Measurements from ENCODE around the gene ABI2. TPM values are rescaled to one million over a fixed set of nuclear protein-coding genes. Genes with fewer than 3 reads are reported as not detected.

ABI2 gene
- total RNA-seq, 1 experiment from 2014 or later = 72.2 TPM

DNA sequence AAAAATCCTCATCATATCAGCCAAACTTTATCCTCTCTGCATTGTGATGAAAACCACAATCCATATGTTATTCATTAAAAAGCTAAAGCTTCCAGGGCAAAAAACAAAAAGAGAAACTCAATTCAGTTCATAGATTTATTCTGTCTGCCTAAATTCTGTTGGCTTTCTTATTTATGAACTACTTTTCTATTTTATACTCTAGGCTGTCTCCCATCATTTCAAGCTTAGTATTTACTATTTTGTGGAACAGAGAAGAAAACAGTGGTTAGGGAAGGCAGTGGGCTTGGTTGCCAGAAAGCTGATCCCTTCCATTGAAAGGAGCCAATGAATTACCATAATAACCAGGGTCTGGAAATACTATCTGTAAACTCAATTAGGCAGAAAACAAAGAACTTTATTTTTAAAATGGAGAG lies 135.1 kb downstream of the ABI2 start:
- Histone ChIP-seq H3K4me1 (ENCODE audit: control insufficient read depth, insufficient read depth, low read length) (no peaks in the 10 kb centered on the region), H3K27ac (ENCODE audit: low read length) (no peak overlapping the region), H3K36me3 (ENCODE audit: control insufficient read depth, insufficient read depth, low read length) (peaks cover 3% of the 10 kb centered on the region; the same call in 1 of the 2 replicates), H3K4me3 (ENCODE audit: low read depth in 2 of 2, low read length in 2 of 2) (no peak overlapping the region), H3K9me3 (ENCODE audit: control insufficient read depth, insufficient read depth, low read depth, low read length) (no peaks in the 10 kb centered on the region), H3K27me3 (ENCODE audit: control insufficient read depth, insufficient read depth, low read length) (no peaks in the 10 kb centered on the region)
- DNase-seq (ENCODE audit: low read depth, low spot score) (no peak), ATAC-seq (no peak)
- intact Hi-C loops (cut with micrococcal nuclease; ENCODE audit: unreplicated experiment) (no loop called here), in situ Hi-C loops (cut with HindIII; ENCODE audit: low pct_unique_long_range_greater_than_20kb, low sequenced_read_pairs) (no loop called here)
- no TSS peak for BruUV-seq (replicated peaks)
- ChIA-PET CTCF (interaction anchor here (0.7 to 0.9 kb wide), 2 partner anchors 89 to 352 kb away, joined by 3 to 6 read pairs; no protein-coding TSS in a partner anchor), POLR2A (no interaction called here)
- TF ChIP-seq, protein P1, sequence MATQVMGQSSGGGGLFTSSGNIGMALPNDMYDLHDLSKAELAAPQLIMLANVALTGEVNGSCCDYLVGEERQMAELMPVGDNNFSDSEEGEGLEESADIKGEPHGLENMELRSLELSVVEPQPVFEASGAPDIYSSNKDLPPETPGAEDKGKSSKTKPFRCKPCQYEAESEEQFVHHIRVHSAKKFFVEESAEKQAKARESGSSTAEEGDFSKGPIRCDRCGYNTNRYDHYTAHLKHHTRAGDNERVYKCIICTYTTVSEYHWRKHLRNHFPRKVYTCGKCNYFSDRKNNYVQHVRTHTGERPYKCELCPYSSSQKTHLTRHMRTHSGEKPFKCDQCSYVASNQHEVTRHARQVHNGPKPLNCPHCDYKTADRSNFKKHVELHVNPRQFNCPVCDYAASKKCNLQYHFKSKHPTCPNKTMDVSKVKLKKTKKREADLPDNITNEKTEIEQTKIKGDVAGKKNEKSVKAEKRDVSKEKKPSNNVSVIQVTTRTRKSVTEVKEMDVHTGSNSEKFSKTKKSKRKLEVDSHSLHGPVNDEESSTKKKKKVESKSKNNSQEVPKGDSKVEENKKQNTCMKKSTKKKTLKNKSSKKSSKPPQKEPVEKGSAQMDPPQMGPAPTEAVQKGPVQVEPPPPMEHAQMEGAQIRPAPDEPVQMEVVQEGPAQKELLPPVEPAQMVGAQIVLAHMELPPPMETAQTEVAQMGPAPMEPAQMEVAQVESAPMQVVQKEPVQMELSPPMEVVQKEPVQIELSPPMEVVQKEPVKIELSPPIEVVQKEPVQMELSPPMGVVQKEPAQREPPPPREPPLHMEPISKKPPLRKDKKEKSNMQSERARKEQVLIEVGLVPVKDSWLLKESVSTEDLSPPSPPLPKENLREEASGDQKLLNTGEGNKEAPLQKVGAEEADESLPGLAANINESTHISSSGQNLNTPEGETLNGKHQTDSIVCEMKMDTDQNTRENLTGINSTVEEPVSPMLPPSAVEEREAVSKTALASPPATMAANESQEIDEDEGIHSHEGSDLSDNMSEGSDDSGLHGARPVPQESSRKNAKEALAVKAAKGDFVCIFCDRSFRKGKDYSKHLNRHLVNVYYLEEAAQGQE (IDR thresholded peaks at IDR 0.05; ENCODE audit: insufficient read depth in 1 of 2, low read depth in 2 of 2, low read length in 1 of 2) = no peak
- TF ChIP-seq TCF7L2 (IDR thresholded peaks at IDR 0.05; ENCODE audit: low read depth, low read length) = no peak
- TF ChIP-seq SIN3A (IDR thresholded peaks at IDR 0.05; ENCODE audit: borderline replicate concordance, insufficient read depth, low read depth, low read length) = no peak
- TF ChIP-seq POLR2AphosphoS5 (IDR thresholded peaks at IDR 0.05; ENCODE audit: low read depth, low read length) = no peak
- TF ChIP-seq, protein P2, sequence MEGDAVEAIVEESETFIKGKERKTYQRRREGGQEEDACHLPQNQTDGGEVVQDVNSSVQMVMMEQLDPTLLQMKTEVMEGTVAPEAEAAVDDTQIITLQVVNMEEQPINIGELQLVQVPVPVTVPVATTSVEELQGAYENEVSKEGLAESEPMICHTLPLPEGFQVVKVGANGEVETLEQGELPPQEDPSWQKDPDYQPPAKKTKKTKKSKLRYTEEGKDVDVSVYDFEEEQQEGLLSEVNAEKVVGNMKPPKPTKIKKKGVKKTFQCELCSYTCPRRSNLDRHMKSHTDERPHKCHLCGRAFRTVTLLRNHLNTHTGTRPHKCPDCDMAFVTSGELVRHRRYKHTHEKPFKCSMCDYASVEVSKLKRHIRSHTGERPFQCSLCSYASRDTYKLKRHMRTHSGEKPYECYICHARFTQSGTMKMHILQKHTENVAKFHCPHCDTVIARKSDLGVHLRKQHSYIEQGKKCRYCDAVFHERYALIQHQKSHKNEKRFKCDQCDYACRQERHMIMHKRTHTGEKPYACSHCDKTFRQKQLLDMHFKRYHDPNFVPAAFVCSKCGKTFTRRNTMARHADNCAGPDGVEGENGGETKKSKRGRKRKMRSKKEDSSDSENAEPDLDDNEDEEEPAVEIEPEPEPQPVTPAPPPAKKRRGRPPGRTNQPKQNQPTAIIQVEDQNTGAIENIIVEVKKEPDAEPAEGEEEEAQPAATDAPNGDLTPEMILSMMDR (IDR thresholded peaks at IDR 0.05) = no peak

DNA sequence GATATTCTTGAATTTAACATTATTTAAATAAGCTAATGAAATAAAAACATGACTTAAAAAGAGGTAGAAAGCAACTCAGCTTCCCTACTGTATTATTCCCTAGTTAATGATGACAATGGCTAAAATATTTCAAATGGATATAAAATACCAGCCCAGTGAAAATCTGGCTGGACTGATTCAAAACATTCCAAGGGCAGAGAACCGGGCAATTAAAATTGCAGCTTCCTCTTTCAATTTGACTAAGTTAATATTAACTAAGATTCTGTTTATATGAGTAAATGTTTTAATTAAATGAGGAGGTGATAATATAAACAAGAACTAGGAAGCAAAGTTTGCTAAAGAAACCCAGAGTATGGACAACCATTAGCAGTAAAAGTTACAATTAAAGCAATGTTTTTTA lies 141.4 kb downstream of the ABI2 start:
- ChIA-PET CTCF (no interaction called here), POLR2A (no interaction called here)
- no peaks in the 10 kb centered on the region for H3K4me1 ChIP-seq (ENCODE audit: control insufficient read depth, insufficient read depth, low read length)
- BruUV-seq (replicated peaks) = no TSS peak
- H3K27ac ChIP-seq (ENCODE audit: low read length) = no peak overlapping the region
- intact Hi-C loops (cut with micrococcal nuclease; ENCODE audit: unreplicated experiment) = no loop called here
- ATAC-seq (no peak), DNase-seq (ENCODE audit: low read depth, low spot score) (no peak)
- in situ Hi-C loops (cut with HindIII; ENCODE audit: low pct_unique_long_range_greater_than_20kb, low sequenced_read_pairs) = no loop called here
- H3K4me3 ChIP-seq (ENCODE audit: low read depth in 2 of 2, low read length in 2 of 2) = no peak overlapping the region
- TF ChIP-seq, protein P2 (IDR thresholded peaks at IDR 0.05) = no peak
- TF ChIP-seq TCF7L2 (IDR thresholded peaks at IDR 0.05; ENCODE audit: low read depth, low read length) (no peak), POLR2AphosphoS5 (IDR thresholded peaks at IDR 0.05; ENCODE audit: low read depth, low read length) (no peak), SIN3A (IDR thresholded peaks at IDR 0.05; ENCODE audit: borderline replicate concordance, insufficient read depth, low read depth, low read length) (no peak)
- TF ChIP-seq, protein P1 (IDR thresholded peaks at IDR 0.05; ENCODE audit: insufficient read depth in 1 of 2, low read depth in 2 of 2, low read length in 1 of 2) = no peak
- H3K9me3 ChIP-seq (ENCODE audit: control insufficient read depth, insufficient read depth, low read depth, low read length) = no peaks in the 10 kb centered on the region
- H3K27me3 ChIP-seq (ENCODE audit: control insufficient read depth, insufficient read depth, low read length) = no peaks in the 10 kb centered on the region
- H3K36me3 ChIP-seq (ENCODE audit: control insufficient read depth, insufficient read depth, low read length) = no peaks in the 10 kb centered on the region
